B cell (primary cell): ENCODE measurements around the gene TEX101.

Experiments
- EZH2 ChIP-seq: IDR thresholded peaks from 2 replicates; pipeline ENCODE4 v1.6.1; 2012; ENCODE audit warnings: borderline replicate concordance, low read depth, mild to moderate bottlenecking, moderate library complexity, low read length; ENCODE audit not compliant: insufficient read depth, poor library complexity, severe bottlenecking
- TF ChIP-seq, protein P1 (sequence below): fragments of 200-600 bp; IDR thresholded peaks from one replicate; pipeline ENCODE4 v1.8.0; 2022; ENCODE audit warnings: antibody characterized with exemption, mild to moderate bottlenecking

DNA sequence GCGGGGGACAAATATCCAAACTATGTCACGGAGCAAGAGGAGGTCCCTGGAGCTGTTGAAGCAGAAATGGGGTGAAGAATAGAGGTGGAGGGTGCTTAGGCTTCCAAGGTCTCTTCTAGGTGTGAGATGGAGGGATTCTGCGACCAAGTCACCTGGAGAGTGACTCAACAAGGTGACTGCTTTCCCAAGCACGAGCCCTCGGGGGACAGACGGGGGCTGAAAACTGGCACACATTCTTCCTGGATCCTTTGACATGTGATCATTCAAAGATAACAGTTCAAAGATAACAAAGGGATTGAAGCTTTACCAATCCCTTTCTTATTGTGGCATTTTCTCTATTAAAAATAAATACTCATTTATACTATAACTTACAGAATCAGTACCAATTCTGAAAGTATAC is 2.2 kb upstream of the TEX101 start:
- TF ChIP-seq, protein P1, sequence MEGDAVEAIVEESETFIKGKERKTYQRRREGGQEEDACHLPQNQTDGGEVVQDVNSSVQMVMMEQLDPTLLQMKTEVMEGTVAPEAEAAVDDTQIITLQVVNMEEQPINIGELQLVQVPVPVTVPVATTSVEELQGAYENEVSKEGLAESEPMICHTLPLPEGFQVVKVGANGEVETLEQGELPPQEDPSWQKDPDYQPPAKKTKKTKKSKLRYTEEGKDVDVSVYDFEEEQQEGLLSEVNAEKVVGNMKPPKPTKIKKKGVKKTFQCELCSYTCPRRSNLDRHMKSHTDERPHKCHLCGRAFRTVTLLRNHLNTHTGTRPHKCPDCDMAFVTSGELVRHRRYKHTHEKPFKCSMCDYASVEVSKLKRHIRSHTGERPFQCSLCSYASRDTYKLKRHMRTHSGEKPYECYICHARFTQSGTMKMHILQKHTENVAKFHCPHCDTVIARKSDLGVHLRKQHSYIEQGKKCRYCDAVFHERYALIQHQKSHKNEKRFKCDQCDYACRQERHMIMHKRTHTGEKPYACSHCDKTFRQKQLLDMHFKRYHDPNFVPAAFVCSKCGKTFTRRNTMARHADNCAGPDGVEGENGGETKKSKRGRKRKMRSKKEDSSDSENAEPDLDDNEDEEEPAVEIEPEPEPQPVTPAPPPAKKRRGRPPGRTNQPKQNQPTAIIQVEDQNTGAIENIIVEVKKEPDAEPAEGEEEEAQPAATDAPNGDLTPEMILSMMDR, result no peak
- TF ChIP-seq EZH2, result no peak
